HUES6 (cell line): ENCODE data around the gene ITPK1.

Source experiments
- H3K27ac ChIP-seq: 2 replicates; pipeline ENCODE4 v1.7.0; 2013; ENCODE audit warnings: low read depth, mild to moderate bottlenecking, low read length, inconsistent platforms
- H3K27me3 ChIP-seq: 2 replicates; pipeline ENCODE4 v1.6.1; 2013; ENCODE audit warnings: low read length; ENCODE audit not compliant: control insufficient read depth, insufficient read depth
- H3K36me3 ChIP-seq: 2 replicates; pipeline ENCODE4 v1.6.1; 2013; ENCODE audit warnings: low read length; ENCODE audit not compliant: control insufficient read depth, insufficient read depth
- H3K4me1 ChIP-seq: 2 replicates; pipeline ENCODE4 v1.6.1; 2013; ENCODE audit warnings: low read length; ENCODE audit not compliant: control insufficient read depth, insufficient read depth
- H3K4me3 ChIP-seq: 2 replicates; pipeline ENCODE4 v1.5.1; 2013; ENCODE audit warnings: low read depth, low read length
- H3K9ac ChIP-seq: one replicate; pipeline ENCODE4 v1.6.1; 2013; ENCODE audit warnings: mild to moderate bottlenecking, low read length
- H3K9me3 ChIP-seq: 2 replicates; pipeline ENCODE4 v1.6.1; 2013; ENCODE audit warnings: low read depth, low read length; ENCODE audit not compliant: control insufficient read depth, insufficient read depth

Gene ITPK1

GRCh38 chr14:93046705-93047050 lies 69.0 kb downstream of the ITPK1 start:
- no peaks in the 10 kb centered on the region for H3K36me3 ChIP-seq
- H3K9me3 ChIP-seq = no peaks in the 10 kb centered on the region
- no peak overlapping the region for H3K9ac ChIP-seq
- H3K4me3 ChIP-seq = no peak overlapping the region
- H3K27me3 ChIP-seq = peaks cover 16% of the 10 kb centered on the region; the same call in 1 of the 2 replicates
- H3K27ac ChIP-seq = no peak overlapping the region
- peaks cover 74% of the 10 kb centered on the region for H3K4me1 ChIP-seq

- Histone ChIP-seq H3K27ac (no peak overlapping the region), H3K9me3 (no peaks in the 10 kb centered on the region), H3K27me3 (peaks cover 16% of the 10 kb centered on the region; the same call in 1 of the 2 replicates), H3K4me3 (no peak overlapping the region), H3K9ac (no peak overlapping the region), H3K36me3 (no peaks in the 10 kb centered on the region), H3K4me1 (peaks cover 75% of the 10 kb centered on the region)
Observed at GRCh38 chr14:93045965-93046704, 69.6 kb downstream of the ITPK1 start.

GRCh38 chr14:93045211-93045674 lies 70.5 kb downstream of the ITPK1 start:
- Histone ChIP-seq H3K9me3 (no peaks in the 10 kb centered on the region), H3K9ac (no peak overlapping the region), H3K4me3 (no peak overlapping the region), H3K27me3 (peaks cover 16% of the 10 kb centered on the region; the same call in 1 of the 2 replicates), H3K4me1 (peaks cover 75% of the 10 kb centered on the region), H3K36me3 (no peaks in the 10 kb centered on the region), H3K27ac (no peak overlapping the region)

GRCh38 chr14:93044556-93044955 lies 71.2 kb downstream of the ITPK1 start:
- H3K36me3 ChIP-seq = no peaks in the 10 kb centered on the region
- H3K9me3 ChIP-seq = no peaks in the 10 kb centered on the region
- peak overlapping the region; percentile 13 for H3K9ac ChIP-seq
- H3K27me3 ChIP-seq = peaks cover 16% of the 10 kb centered on the region; the same call in 1 of the 2 replicates
- no peak overlapping the region for H3K4me3 ChIP-seq
- peaks cover 73% of the 10 kb centered on the region for H3K4me1 ChIP-seq
- H3K27ac ChIP-seq = no peak overlapping the region

- H3K4me3 ChIP-seq = no peak overlapping the region
- H3K9me3 ChIP-seq = no peaks in the 10 kb centered on the region
- H3K27me3 ChIP-seq = peaks cover 16% of the 10 kb centered on the region; the same call in 1 of the 2 replicates
- H3K9ac ChIP-seq = no peak overlapping the region
- H3K4me1 ChIP-seq = peaks cover 70% of the 10 kb centered on the region
- H3K36me3 ChIP-seq = no peaks in the 10 kb centered on the region
- H3K27ac ChIP-seq = no peak overlapping the region
Observed at GRCh38 chr14:93044121-93044520, 71.6 kb downstream of the ITPK1 start.

GRCh38 chr14:93042968-93043940 lies 72.5 kb downstream of the ITPK1 start:
- Histone ChIP-seq H3K27me3 (peaks cover 16% of the 10 kb centered on the region; the same call in 1 of the 2 replicates), H3K4me3 (no peak overlapping the region), H3K9me3 (no peaks in the 10 kb centered on the region), H3K27ac (no peak overlapping the region), H3K4me1 (peaks cover 68% of the 10 kb centered on the region), H3K36me3 (no peaks in the 10 kb centered on the region), H3K9ac (no peak overlapping the region)

- no peaks in the 10 kb centered on the region for H3K9me3 ChIP-seq
- H3K27me3 ChIP-seq = peaks cover 6% of the 10 kb centered on the region; the same call in 1 of the 2 replicates
- H3K36me3 ChIP-seq = no peaks in the 10 kb centered on the region
- H3K9ac ChIP-seq = no peak overlapping the region
- H3K4me3 ChIP-seq = no peak overlapping the region
- no peak overlapping the region for H3K27ac ChIP-seq
- H3K4me1 ChIP-seq = peaks cover 73% of the 10 kb centered on the region
Observed at GRCh38 chr14:93041830-93042229, 73.9 kb downstream of the ITPK1 start.

GRCh38 chr14:93040982-93041381 lies 74.7 kb downstream of the ITPK1 start:
- Histone ChIP-seq H3K9me3 (no peaks in the 10 kb centered on the region), H3K4me3 (no peak overlapping the region), H3K27me3 (peaks cover 3% of the 10 kb centered on the region; the same call in 1 of the 2 replicates), H3K27ac (no peak overlapping the region), H3K4me1 (peaks cover 75% of the 10 kb centered on the region), H3K9ac (no peak overlapping the region), H3K36me3 (no peaks in the 10 kb centered on the region)

GRCh38 chr14:93040443-93040842 lies 75.3 kb downstream of the ITPK1 start:
- Histone ChIP-seq H3K36me3 (no peaks in the 10 kb centered on the region), H3K27ac (no peak overlapping the region), H3K9me3 (no peaks in the 10 kb centered on the region), H3K4me3 (no peak overlapping the region), H3K4me1 (peaks cover 71% of the 10 kb centered on the region), H3K9ac (no peak overlapping the region), H3K27me3 (no peaks in the 10 kb centered on the region; the same call in 1 of the 2 replicates)

GRCh38 chr14:93039649-93040315 lies 75.9 kb downstream of the ITPK1 start:
- Histone ChIP-seq H3K27me3 (no peaks in the 10 kb centered on the region; the same call in 1 of the 2 replicates), H3K4me1 (peaks cover 67% of the 10 kb centered on the region), H3K4me3 (no peak overlapping the region), H3K9ac (no peak overlapping the region), H3K9me3 (no peaks in the 10 kb centered on the region), H3K36me3 (no peaks in the 10 kb centered on the region), H3K27ac (no peak overlapping the region)
